A549 (cell line): ENCODE data around the gene NDUFB2. TPM values are rescaled to one million over a fixed set of nuclear protein-coding genes. Genes with fewer than 3 reads are reported as not detected.

ENCODE experiments used
- ATAC-seq, 2 experiments: fragments of 200-7000 bp in 1 of 2; fragments of >200 bp in 1 of 2; cut with Nextera tagmentation in 1 of 2; cut with Tn5 transposase in 1 of 2; 3 replicates each; pipeline versions ENCODE4 v1.8.0 to v1.9.1; 2018 to 2020; ENCODE audit warnings: mild to moderate bottlenecking in 1 of 2, moderate library complexity in 1 of 2
- CTCF ChIA-PET: fragments of 300-600 bp; sonication (Branson Sonifier 250); formaldehyde crosslinking; extraction: SDS; loops from one replicate; lab custom pipeline; 2021; ENCODE audit warnings: antibody characterized with exemption, inconsistent platforms; lab: Yijun Ruan, JAX
- POLR2A ChIA-PET: fragments of 350-600 bp; formaldehyde crosslinking; extraction: SDS; loops from one replicate; lab custom pipeline; 2021; ENCODE audit warnings: antibody characterized with exemption, inconsistent platforms; lab: Yijun Ruan, JAX
- DNase-seq, 2 experiments: peaks; one replicate each; pipeline versions ENCODE4 v3.0.0 to v3.0.0-alpha.2; 2011 to 2016; ENCODE audit warnings: low read depth in 1 of 2, low spot score in 1 of 2
- FAIRE-seq: peaks from 2 replicates; lab custom pipeline; 2011; peaks lifted over from hg19 to GRCh38; lab: Jason Lieb, UNC
- H3K27ac ChIP-seq, 2 experiments: fragments of >200 bp; sonication (Bioruptor Twin); formaldehyde crosslinking; 3 replicates each; pipeline ENCODE4 v1.5.1; 2016 to 2017
- H3K4me1 ChIP-seq: fragments of >200 bp; sonication (Bioruptor Twin); formaldehyde crosslinking; 3 replicates; pipeline ENCODE4 v1.6.1; 2016
- H3K4me2 ChIP-seq: fragments of >200 bp; sonication (Bioruptor Twin); formaldehyde crosslinking; 3 replicates; pipeline ENCODE4 v1.6.1; 2016
- H3K4me3 ChIP-seq: fragments of >200 bp; sonication (Bioruptor Twin); formaldehyde crosslinking; 3 replicates; pipeline ENCODE4 v1.5.1; 2016
- H3K9me3 ChIP-seq: fragments of >200 bp; sonication (Bioruptor Twin); formaldehyde crosslinking; 3 replicates; pipeline ENCODE4 v1.6.1; 2016
- CBX8 ChIP-seq: fragments of 200-600 bp; sonication (generic); IDR thresholded peaks from 2 replicates; pipeline ENCODE4 v1.6.1; 2016
- CEBPB ChIP-seq, 2 experiments: fragments of >200 bp in 1 of 2; sonication (Bioruptor Twin) in 1 of 2; formaldehyde crosslinking in 1 of 2; IDR thresholded peaks; 2 replicates each; pipeline ENCODE4 v1.6.1; 2012 to 2016
- EHF ChIP-seq: fragments of 250-450 bp; sonication (Bioruptor Pico); IDR thresholded peaks from 2 replicates; pipeline ENCODE4 v1.5.0; 2020; ENCODE audit warnings: mild to moderate bottlenecking
- ELK1 ChIP-seq: fragments of 150-350 bp; IDR thresholded peaks from 2 replicates; pipeline ENCODE4 v1.6.1; 2014; ENCODE audit warnings: low read depth, mild to moderate bottlenecking, low read length
- HEYL ChIP-seq: fragments of 250-450 bp; sonication (Bioruptor Pico); IDR thresholded peaks from 2 replicates; pipeline ENCODE4 v1.8.0; 2021; ENCODE audit warnings: mild to moderate bottlenecking, moderate library complexity
- HOXA7 ChIP-seq: fragments of 250-450 bp; sonication (Bioruptor Pico); IDR thresholded peaks from 2 replicates; pipeline ENCODE4 v1.5.0; 2020; ENCODE audit warnings: mild to moderate bottlenecking, moderate library complexity
- HOXB13 ChIP-seq: fragments of 250-450 bp; sonication (Bioruptor Pico); IDR thresholded peaks from 2 replicates; pipeline ENCODE4 v1.5.0; 2020; ENCODE audit warnings: low read depth, mild to moderate bottlenecking, moderate library complexity
- HOXB5 ChIP-seq: fragments of 250-450 bp; sonication (Bioruptor Pico); IDR thresholded peaks from 2 replicates; pipeline ENCODE4 v1.5.0; 2020; ENCODE audit warnings: mild to moderate bottlenecking, moderate library complexity
- KDM1A ChIP-seq: fragments of 200-600 bp; sonication (generic); IDR thresholded peaks from 2 replicates; pipeline ENCODE4 v1.6.1; 2016; ENCODE audit warnings: low read depth, mild to moderate bottlenecking
- MAFK ChIP-seq: fragments of 450-650 bp; IDR thresholded peaks from 2 replicates; pipeline ENCODE4 v1.6.1; 2014; ENCODE audit not compliant: partially characterized antibody
- MYC ChIP-seq: IDR thresholded peaks from 2 replicates; pipeline ENCODE4 v1.6.1; 2012; ENCODE audit warnings: mild to moderate bottlenecking, inconsistent platforms, low read length, improper control_type of control experiment, borderline replicate concordance
- NPAS2 ChIP-seq: fragments of 250-450 bp; sonication (Bioruptor Pico); IDR thresholded peaks from 2 replicates; pipeline ENCODE4 v1.8.0; 2022; ENCODE audit warnings: mild to moderate bottlenecking, moderate library complexity, borderline replicate concordance
- POLR2AphosphoS2 ChIP-seq: conservative IDR thresholded peaks from 2 replicates; pipeline ENCODE4 v1.6.1; 2012; ENCODE audit warnings: low read length, improper control_type of control experiment, inconsistent platforms
- RAD21 ChIP-seq, 2 experiments: fragments of >200 bp in 1 of 2; sonication (Bioruptor Twin) in 1 of 2; formaldehyde crosslinking in 1 of 2; IDR thresholded peaks in 1 of 2; conservative IDR thresholded peaks in 1 of 2; 2 replicates in 1 of 2; 3 replicates in 1 of 2; pipeline ENCODE4 v1.6.1; 2012 to 2018; ENCODE audit warnings: inconsistent platforms in 1 of 2
- RARB ChIP-seq: fragments of 250-450 bp; sonication (Bioruptor Pico); IDR thresholded peaks from 2 replicates; pipeline ENCODE4 v1.8.0; 2021; ENCODE audit warnings: mild to moderate bottlenecking, moderate library complexity
- RCOR1 ChIP-seq: fragments of 150-350 bp; IDR thresholded peaks from 2 replicates; pipeline ENCODE4 v1.6.1; 2014; ENCODE audit warnings: antibody characterized with exemption, low read length, low read depth
- RNF2 ChIP-seq: fragments of 200-600 bp; sonication (generic); IDR thresholded peaks from 2 replicates; pipeline ENCODE4 v1.6.1; 2016; ENCODE audit warnings: low read depth, mild to moderate bottlenecking, antibody characterized with exemption, moderate library complexity, borderline replicate concordance
- TFCP2L1 ChIP-seq: fragments of 250-450 bp; sonication (Bioruptor Pico); IDR thresholded peaks from 2 replicates; pipeline ENCODE4 v1.5.0; 2021; ENCODE audit warnings: mild to moderate bottlenecking
- ZFP36 ChIP-seq: fragments of 450-650 bp; IDR thresholded peaks from 2 replicates; pipeline ENCODE4 v1.6.1; 2014; ENCODE audit warnings: borderline replicate concordance; ENCODE audit not compliant: partially characterized antibody
- WGBS: methylation state at CpG from one replicate; pipeline ENCODE4 v1.1.6; 2017; ENCODE audit errors: missing lambda C conversion rate; 5-methylcytosine and 5-hydroxymethylcytosine counted together
- polyA plus RNA-seq, 4 experiments: library from polyadenylated mRNA; depleted of rRNA in 3 of 4; stranded (reverse); fragments of >200 nt; fragmentation: RNase III in 1 of 4; extraction: RNeasy Plus Mini Kit Qiagen cat#74134 plus additional on column Dnase treatment in 1 of 4; gene quantifications; 2 replicates in 3 of 4; 3 replicates in 1 of 4; pipeline ENCODE4 v1.2.3, GENCODE V29; 2011 to 2017
- TF ChIP-seq, protein P1 (sequence below): IDR thresholded peaks from 2 replicates; pipeline ENCODE4 v1.6.1; 2012
- TF ChIP-seq, protein P2 (sequence below): fragments of 250-450 bp; sonication (Bioruptor Pico); IDR thresholded peaks from 2 replicates; pipeline ENCODE4 v1.5.0; 2021; ENCODE audit warnings: mild to moderate bottlenecking, moderate library complexity, borderline replicate concordance
- TF ChIP-seq, protein P3 (sequence below): fragments of >200 bp; sonication (Bioruptor Twin); formaldehyde crosslinking; IDR thresholded peaks from 2 replicates; pipeline ENCODE4 v1.6.1; 2016

The NDUFB2 gene
- polyA plus RNA-seq, 2 of the 4 experiments (the other 2 are of a cell fraction) = 370 to 381 TPM

DNA sequence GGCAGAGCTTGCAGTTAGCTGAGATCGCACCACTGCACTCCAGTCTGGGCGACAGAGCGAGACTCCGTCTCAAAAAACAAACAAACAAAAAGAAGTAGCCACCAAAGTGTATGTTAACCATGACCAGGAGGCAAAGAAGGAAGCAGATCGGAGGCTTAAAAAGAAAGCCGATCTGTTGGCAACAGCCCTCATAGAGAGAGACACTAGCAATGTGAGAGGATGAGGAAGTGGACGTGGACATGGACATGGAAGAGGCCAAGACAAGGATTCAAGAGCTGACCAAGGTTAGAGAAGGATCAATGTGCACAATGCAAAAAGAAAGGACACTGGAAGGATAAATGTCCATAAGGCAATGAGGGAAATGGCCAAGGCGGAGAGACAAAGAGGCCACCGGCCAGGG lies 38.6 kb upstream of the NDUFB2 start (continued):
- TF ChIP-seq NPAS2 (no peak), HOXB13 (CRISPR knock-in tag) (no peak), HOXB5 (CRISPR knock-in tag) (no peak), RCOR1 (no peak)
- TF ChIP-seq, protein P1, sequence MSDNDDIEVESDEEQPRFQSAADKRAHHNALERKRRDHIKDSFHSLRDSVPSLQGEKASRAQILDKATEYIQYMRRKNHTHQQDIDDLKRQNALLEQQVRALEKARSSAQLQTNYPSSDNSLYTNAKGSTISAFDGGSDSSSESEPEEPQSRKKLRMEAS = no peak
- TF ChIP-seq, protein P2, sequence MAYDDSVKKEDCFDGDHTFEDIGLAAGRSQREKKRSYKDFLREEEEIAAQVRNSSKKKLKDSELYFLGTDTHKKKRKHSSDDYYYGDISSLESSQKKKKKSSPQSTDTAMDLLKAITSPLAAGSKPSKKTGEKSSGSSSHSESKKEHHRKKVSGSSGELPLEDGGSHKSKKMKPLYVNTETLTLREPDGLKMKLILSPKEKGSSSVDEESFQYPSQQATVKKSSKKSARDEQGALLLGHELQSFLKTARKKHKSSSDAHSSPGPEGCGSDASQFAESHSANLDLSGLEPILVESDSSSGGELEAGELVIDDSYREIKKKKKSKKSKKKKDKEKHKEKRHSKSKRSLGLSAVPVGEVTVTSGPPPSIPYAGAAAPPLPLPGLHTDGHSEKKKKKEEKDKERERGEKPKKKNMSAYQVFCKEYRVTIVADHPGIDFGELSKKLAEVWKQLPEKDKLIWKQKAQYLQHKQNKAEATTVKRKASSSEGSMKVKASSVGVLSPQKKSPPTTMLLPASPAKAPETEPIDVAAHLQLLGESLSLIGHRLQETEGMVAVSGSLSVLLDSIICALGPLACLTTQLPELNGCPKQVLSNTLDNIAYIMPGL (CRISPR knock-in tag) = no peak

- ChIA-PET POLR2A (no interaction called here), CTCF (interaction anchor here (0.7 to 3.4 kb wide), 14 partner anchors 10 to 990 kb away, joined by 3 to 26 read pairs (median 6); no protein-coding TSS in a partner anchor)
- H3K4me3 ChIP-seq = no peak overlapping the region
- ATAC-seq (peak in 1 of 2 experiments; percentile 37; a peak in 1 of 6 replicates), DNase-seq (no peak), FAIRE-seq (no peak)
- no peak overlapping the region for H3K27ac ChIP-seq
- H3K4me2 ChIP-seq = no peak overlapping the region
- H3K9me3 ChIP-seq = no peaks in the 10 kb centered on the region
- no peaks in the 10 kb centered on the region for H3K4me1 ChIP-seq
- WGBS = 77% methylated on average over 8 of the region's 8 CpGs
- TF ChIP-seq CBX8 (no peak), ELK1 (no peak), CEBPB (IDR thresholded peaks at IDR 0.05) (no peak), TFCP2L1 (no peak), KDM1A (no peak), RCOR1 (no peak), RARB (CRISPR knock-in tag) (no peak), HOXA7 (CRISPR knock-in tag) (no peak), POLR2AphosphoS2 (no peak), MAFK (no peak), MYC (no peak), RAD21 (conservative IDR thresholded peaks at IDR 0.05 in 1 of 2, IDR thresholded peaks at IDR 0.05 in 1 of 2) (no peak), RNF2 (no peak), EHF (CRISPR knock-in tag) (no peak), ZFP36 (no peak), HEYL (no peak)
- TF ChIP-seq, protein P3, sequence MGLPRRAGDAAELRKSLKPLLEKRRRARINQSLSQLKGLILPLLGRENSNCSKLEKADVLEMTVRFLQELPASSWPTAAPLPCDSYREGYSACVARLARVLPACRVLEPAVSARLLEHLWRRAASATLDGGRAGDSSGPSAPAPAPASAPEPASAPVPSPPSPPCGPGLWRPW = no peak
- TF ChIP-seq, protein P2 (CRISPR knock-in tag) = no peak
Measured at GRCh38 chr7:140659856-140660255, 36.7 kb upstream of the NDUFB2 start.
